ENCODE results near the gene H3-3A.

- TF ChIP-seq CTCF (IDR thresholded peaks at IDR 0.05) = no peak
- TF ChIP-seq POLR2A (IDR thresholded peaks at IDR 0.05) = no peak
Observed at GRCh38 chr1:226033582-226033981, 28.9 kb upstream of the H3-3A start.

Measured in Peyer's patch (tissue), 4 donors.